Choroid plexus epithelial cell (primary cell): Measurements from ENCODE around the gene KRTAP2-1.

Source experiments
- DNase-seq: peaks from one replicate; pipeline ENCODE4 v3.0.0-alpha.2; 2010; ENCODE audit warnings: low read depth
- H3K4me3 ChIP-seq: 2 replicates; pipeline ENCODE4 v1.5.1; 2011; ENCODE audit warnings: low read depth, mild to moderate bottlenecking, control low read depth, low read length, moderate library complexity
- TF ChIP-seq, protein P1 (sequence below): conservative IDR thresholded peaks from 2 replicates; pipeline ENCODE4 v1.5.1; 2011; ENCODE audit warnings: low read depth, mild to moderate bottlenecking, control low read depth, inconsistent platforms, low read length, moderate library complexity

The KRTAP2-1 gene

DNA sequence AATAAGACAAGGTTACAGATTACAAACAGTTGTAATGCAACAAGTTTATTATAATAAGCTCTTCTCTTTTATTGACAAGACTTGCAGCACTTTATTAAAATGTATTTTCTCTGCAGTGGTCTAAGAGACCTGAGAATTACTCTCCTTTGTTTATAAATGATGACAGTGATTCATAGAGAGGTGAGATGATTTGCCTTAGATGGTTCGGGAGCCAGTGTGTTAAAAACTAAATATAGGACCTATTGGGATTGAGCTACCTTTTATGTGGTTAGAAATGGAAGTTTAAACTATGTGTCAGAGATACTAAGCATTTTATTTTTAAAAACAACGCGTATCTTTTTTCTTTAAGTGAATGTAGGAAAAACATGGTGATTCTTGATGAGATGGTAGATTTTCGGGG, 50.3 kb downstream of the KRTAP2-1 start:
- DNase-seq, result no peak
- TF ChIP-seq, protein P1, sequence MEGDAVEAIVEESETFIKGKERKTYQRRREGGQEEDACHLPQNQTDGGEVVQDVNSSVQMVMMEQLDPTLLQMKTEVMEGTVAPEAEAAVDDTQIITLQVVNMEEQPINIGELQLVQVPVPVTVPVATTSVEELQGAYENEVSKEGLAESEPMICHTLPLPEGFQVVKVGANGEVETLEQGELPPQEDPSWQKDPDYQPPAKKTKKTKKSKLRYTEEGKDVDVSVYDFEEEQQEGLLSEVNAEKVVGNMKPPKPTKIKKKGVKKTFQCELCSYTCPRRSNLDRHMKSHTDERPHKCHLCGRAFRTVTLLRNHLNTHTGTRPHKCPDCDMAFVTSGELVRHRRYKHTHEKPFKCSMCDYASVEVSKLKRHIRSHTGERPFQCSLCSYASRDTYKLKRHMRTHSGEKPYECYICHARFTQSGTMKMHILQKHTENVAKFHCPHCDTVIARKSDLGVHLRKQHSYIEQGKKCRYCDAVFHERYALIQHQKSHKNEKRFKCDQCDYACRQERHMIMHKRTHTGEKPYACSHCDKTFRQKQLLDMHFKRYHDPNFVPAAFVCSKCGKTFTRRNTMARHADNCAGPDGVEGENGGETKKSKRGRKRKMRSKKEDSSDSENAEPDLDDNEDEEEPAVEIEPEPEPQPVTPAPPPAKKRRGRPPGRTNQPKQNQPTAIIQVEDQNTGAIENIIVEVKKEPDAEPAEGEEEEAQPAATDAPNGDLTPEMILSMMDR, result no peak
- no peak overlapping the region for H3K4me3 ChIP-seq
